HG03064 (cell line): ENCODE measurements around the gene FXR2.
A peak's percentile ranks its signal among the peaks of the same experiment; 100 is the strongest.
"Not testable (repeated sequence)": the region's sequence is repeated elsewhere in the genome, so short reads cannot be mapped to it uniquely, and the experiment has no call there.

Experiments used
- ATAC-seq: cut with Tn5 transposase; IDR thresholded peaks from one replicate; pipeline ENCODE4 v1.9.1; 2021; ENCODE audit warnings: low read depth; ENCODE audit not compliant: unreplicated experiment

Gene FXR2

GRCh38 chr17:7614425-7615264 is at the start of gene FXR2:
FXR2 (minus strand) TSS chr17:7614897; CDS start chr17:7614532, 365 bp downstream.
- ATAC-seq = peak; percentile 79

DNA sequence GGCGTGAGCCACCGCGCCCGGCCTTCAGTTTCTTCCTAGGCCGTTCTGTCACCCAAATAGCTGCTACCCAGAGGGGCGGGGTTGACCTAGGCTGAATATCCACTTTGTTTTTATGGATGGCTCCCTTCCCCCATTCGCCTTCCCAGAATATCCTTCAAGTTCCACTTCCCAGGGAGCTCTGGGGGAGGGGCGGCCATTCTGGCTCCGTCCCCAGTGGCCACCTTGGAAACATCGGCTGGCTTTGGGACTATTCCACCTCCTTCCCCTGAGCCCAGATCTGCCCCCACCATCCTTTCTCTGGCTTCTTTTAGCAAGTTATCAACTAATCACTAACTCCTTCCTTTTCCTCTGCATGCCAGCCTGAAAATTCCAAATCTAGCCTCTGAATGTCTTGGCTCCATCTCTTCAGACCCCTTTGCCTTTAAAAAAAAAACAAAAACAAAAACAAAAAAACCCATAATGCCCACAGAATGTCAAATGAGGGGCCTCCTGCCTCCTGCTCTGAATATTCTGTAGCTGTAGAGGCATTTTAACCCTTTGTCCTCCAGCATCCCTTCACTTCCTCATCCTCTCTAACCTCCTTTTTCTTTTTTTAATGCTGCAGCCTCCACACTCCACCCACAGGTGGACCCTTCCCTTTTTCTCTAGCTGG is 42.4 kb upstream of the FXR2 start:
- ATAC-seq = no peak

- no peak for ATAC-seq
Observed at GRCh38 chr17:7655541-7655840, 40.8 kb upstream of the FXR2 start.

DNA sequence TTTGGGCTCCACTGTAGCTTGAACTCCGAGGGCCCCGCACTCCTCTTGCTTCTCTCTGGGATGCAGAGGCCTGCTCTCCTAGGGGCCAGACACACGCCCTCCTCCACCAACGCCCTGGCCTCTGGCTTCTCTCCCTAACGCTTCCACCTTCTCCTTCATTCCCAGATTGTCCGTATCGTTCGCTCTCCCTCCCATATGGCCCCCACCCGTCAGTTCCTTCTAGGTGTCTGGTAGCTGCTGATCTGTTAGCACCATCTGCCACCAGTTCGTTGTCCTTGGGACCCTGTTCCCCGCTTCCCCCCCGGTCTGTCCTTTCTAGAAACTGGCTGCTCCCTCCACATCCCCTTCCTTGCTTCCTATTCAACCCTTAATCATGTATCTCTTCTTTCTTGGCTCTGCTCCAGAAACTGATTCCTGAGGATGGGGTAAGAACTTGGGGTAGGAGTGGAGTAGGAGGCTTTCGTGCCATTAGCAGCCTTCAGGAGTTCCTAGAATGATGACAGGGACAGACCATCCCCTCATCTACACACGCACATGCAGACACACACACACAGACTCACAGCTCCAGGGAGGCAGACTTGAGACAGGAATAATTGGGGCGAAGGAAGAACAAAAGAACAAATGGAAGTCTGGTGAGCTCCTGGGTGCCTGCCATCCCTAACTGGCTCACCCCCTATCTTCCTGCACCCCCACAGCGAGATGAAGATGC is 40.3 kb upstream of the FXR2 start:
- no peak for ATAC-seq

DNA sequence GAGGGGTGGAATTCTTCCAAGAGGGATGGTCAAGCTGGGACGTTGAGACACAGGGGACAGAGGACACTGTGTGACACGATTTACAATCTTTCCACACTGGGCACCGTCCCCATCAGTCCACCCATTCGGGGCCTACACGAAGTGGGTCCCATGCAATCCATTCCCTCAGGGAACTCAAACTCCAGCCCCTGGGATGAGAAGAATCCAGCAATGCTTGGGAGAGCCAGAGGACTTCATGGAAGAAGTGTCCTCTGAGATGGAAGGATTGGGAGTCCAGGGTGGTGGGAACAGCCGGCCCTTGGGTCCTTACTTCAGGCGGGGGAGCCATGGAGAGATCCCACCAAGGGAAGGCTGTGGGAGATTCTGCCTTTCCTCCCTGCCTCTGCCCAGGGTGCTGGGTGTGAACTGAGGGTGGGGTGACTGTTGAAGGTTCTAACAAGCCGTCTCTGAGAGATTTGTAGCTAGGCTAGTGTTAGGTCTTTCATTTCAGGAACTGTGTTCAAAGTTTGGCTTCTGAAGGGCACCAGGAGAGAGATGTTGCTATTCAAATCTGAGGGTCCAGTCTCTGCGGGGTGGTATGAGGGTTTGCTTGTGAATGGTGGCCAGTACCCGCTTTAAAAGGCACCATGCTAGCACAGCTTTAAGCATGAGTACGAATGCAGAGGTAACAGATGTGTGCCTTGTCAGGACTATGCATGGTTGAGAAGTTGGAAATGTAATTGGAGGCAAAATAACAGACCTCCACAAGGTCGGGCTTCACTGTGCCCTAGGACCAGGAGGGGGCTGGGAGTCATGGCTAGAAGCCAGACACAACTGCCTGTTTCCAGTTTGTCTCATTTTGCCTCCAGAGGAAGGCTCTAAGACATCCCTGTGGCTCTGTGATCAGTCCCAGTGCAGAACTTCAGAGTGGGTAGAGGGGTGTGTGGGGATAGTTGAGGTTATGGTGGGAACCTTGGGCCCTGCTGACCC is 38.0 kb upstream of the FXR2 start:
- ATAC-seq = no peak

DNA sequence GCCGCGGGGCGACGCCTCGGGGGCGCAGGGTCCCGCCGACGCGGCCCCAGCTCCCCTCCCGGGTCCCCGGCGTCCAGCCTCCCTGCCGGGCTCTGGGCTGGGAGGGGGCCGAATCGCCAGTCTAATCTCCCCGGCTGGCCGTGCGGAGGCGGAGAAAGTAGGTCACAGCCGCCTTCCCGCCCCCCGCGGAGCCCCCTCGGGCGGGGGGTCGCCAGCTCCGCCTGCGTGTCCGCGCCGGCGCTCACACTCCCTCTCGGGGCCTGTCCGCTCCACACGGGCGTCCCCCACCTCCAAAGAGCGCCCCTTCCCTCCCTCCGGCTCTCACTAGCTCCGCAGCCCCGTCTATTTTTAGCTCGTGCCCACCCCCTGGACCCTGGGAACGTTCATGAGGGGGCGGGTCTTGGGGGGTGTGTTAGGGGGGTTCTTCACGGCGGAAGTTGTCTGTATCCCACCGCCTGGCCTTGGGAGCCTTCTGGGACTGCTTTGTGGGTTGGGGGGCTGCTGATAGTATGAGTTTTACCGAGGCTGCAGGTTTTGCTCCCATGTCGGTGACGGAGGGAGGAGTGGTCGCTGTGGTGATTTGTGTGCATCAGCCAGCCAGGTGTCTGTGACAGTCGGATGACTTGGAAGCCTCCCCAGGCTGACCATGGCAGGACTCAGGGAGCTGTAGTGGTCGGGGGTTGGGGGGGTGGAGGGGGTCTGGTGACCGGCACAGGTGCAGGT is 37.1 kb upstream of the FXR2 start:
- no peak for ATAC-seq

DNA sequence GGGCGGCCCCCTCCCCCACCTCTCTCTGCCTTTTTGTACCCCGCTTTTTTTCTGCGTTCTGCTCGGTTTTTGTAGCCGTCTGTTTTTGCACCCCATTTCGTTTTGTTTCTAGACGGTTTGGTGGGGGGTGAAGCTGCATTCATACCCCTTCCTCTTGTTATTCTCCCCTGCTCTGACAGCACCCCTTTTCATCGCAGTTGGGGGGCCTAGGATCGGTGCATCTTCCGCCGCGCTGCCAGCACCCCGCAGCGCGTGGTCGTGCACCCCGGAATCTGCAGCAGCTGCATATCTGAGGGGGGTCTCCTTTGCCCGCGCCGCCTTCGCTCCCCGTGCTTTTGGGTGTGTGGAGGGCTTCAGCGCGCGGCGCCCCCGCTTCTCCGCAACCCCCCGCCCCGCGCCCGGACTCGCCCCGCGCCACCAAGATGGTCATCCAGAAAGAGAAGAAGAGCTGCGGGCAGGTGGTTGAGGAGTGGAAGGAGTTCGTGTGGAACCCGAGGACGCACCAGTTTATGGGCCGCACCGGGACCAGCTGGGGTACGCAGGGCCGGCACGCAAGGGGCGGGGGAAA is 36.5 kb upstream of the FXR2 start:
- no peak for ATAC-seq

- no peak for ATAC-seq
Observed at GRCh38 chr17:7650509-7651096, 35.9 kb upstream of the FXR2 start, which contains the start of gene ATP1B2. ATP1B2 (plus strand) TSS chr17:7650926; CDS start chr17:7651519, 593 bp downstream.

GRCh38 chr17:7647018-7647417 is 32.3 kb upstream of the FXR2 start:
- no peak for ATAC-seq

DNA sequence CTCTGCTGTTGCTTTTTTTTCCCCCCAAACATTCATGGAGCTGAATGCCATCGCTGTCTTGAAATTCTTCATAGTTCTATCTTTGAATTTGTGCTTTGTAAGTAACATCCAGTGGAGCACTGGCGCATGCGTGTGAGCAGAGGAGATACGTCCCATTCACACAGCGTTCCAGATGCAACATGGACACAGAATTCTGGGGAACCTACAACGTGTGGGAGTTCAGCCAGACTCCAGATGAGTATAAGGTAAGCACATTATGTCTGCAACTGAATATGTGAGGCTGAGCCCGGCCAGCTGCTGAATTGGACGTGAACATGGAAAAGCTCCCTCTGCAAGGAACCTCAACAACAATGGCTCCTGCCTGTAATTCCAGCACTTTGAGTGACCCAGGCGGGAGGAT is 31.8 kb upstream of the FXR2 start:
- ATAC-seq = no peak

DNA sequence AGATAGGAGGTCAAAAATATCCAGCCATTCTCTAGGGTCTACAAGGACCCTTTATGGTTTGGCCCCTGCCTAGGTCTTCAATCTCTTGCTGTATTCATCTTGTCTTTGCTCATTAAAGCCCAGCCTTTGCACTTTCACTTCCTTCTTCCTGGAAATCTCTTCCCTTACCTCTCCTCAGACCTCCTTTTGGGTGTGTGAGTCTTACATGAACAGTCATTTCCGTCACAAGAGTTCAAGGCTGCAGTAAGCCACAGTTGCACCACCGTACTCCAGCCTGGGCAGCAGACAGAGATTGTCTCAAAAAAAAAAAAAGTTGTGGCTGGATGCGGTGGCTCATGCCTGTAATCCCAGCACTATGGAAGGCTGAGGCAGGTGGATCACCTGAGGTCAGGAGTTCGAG is 30.1 kb upstream of the FXR2 start:
- no peak for ATAC-seq

- ATAC-seq = not testable (repeated sequence)
Observed at GRCh38 chr17:7641635-7642034, 26.9 kb upstream of the FXR2 start.

GRCh38 chr17:7640783-7641182 is 26.1 kb upstream of the FXR2 start:
- no peak for ATAC-seq

- no peak for ATAC-seq
Observed at GRCh38 chr17:7636163-7636562, 21.5 kb upstream of the FXR2 start.

- ATAC-seq = no peak
Observed at GRCh38 chr17:7634384-7634783, 19.7 kb upstream of the FXR2 start.

- ATAC-seq = no peak
Observed at GRCh38 chr17:7633093-7633492, 18.4 kb upstream of the FXR2 start.

GRCh38 chr17:7632492-7632894 is 17.8 kb upstream of the FXR2 start:
- ATAC-seq = no peak

- ATAC-seq = no peak
Observed at GRCh38 chr17:7631398-7632380, 17.0 kb upstream of the FXR2 start.
